Measurements from ENCODE around the gene CERT1. TPM values are rescaled to one million over a fixed set of nuclear protein-coding genes. Genes with fewer than 3 reads are reported as not detected.

The CERT1 gene
- total and polyA plus RNA-seq, 2 donors (not counting 3 experiments of a cell fraction or from before 2014, with no cell fraction given), result 8.0 to 21.3 TPM

DNA sequence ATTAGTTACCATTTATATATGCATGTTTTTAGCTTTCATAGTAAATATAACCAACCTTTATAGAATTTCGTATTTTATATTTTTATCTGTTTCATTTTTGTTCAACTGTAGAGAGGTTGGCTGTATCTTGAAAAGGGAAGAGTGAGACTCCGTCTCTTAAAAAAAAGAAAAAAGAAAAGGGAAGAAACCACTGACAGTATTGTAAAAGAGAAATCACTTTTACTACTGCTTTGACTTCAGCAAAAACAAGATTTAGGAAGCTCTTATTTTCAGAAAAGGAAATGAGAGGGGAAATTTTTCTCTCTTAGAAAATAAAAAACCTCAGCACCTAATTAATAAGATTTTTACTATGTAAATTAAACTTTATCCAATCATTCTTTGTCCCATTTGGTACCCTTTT lies 14.6 kb upstream of the CERT1 start:
- Histone ChIP-seq H3K4me3 (replicated peaks in 1 of 3; ENCODE audit: insufficient read depth in 1 of 3, low read depth in 1 of 3, low read length in 3 of 3) (no peak overlapping the region), H3K36me3 (ENCODE audit: control insufficient read depth in 2 of 2, extremely low read depth in 1 of 2, insufficient read depth in 2 of 2, low read length in 2 of 2) (no peaks in the 10 kb centered on the region), H3K9ac (replicated peaks; ENCODE audit: extremely low read depth, insufficient read depth, low read length) (no peak overlapping the region), H3K4me2 (ENCODE audit: insufficient read depth, low read length) (no peak overlapping the region), H3K9me3 (replicated peaks; ENCODE audit: control insufficient read depth, insufficient read depth, low read length) (no peaks in the 10 kb centered on the region), H4K20me1 (replicated peaks; ENCODE audit: control insufficient read depth, extremely low read depth, insufficient read depth, low read length) (peaks cover 5% of the 10 kb centered on the region), H2AFZ (ENCODE audit: low read depth, low read length) (no peak overlapping the region), H3K79me2 (ENCODE audit: control insufficient read depth, insufficient read depth, low read length) (peaks cover 58% of the 10 kb centered on the region), H3K27ac (ENCODE audit: insufficient read depth, low read depth, low read length) (no peak overlapping the region), H3K27me3 (ENCODE audit: control insufficient read depth in 2 of 2, insufficient read depth in 2 of 2, low read length in 2 of 2) (no peaks in the 10 kb centered on the region), H3K9me1 (replicated peaks; ENCODE audit: control insufficient read depth, extremely low read depth, insufficient read depth, low read length) (peaks cover 4% of the 10 kb centered on the region), H3K4me1 (ENCODE audit: control insufficient read depth, extremely low read depth, insufficient read depth, low read length) (no peaks in the 10 kb centered on the region)
- intact Hi-C loops (cut with micrococcal nuclease) (no loop called here), dilution Hi-C loops (cut with MboI; ENCODE audit: extremely low pct_ligation_motif_present, low sequenced_read_pairs) (no loop called here)
- FAIRE-seq, result no peak
- ChIA-PET CTCF (interaction anchor here (0.9 to 1.9 kb wide), 2 partner anchors 11 to 14 kb away, joined by 4 read pairs; no protein-coding TSS in a partner anchor), POLR2A (no interaction called here)
- no TSS peak for BruUV-seq (replicated peaks)
- TF ChIP-seq EZH2 (IDR thresholded peaks at IDR 0.05; ENCODE audit: borderline replicate concordance, low read depth, low read length, severe bottlenecking) (no peak), POLR2A (IDR thresholded peaks at IDR 0.05; ENCODE audit: low read depth, low read length) (no peak), MYC (IDR thresholded peaks at IDR 0.05; ENCODE audit: low read depth, low read length) (no peak), POLR2AphosphoS5 (IDR thresholded peaks at IDR 0.05; ENCODE audit: insufficient read depth, low read depth, low read length) (no peak), GATA2 (IDR thresholded peaks at IDR 0.05; ENCODE audit: insufficient read depth, insufficient read length, low read depth, low read length) (no peak), JUN (IDR thresholded peaks at IDR 0.05; ENCODE audit: borderline replicate concordance, insufficient read depth, insufficient read length, low read depth) (no peak), FOS (IDR thresholded peaks at IDR 0.05; ENCODE audit: borderline replicate concordance, insufficient read depth, low read length) (no peak)
- TF ChIP-seq, protein P1, sequence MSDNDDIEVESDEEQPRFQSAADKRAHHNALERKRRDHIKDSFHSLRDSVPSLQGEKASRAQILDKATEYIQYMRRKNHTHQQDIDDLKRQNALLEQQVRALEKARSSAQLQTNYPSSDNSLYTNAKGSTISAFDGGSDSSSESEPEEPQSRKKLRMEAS (IDR thresholded peaks at IDR 0.05; ENCODE audit: insufficient read depth, insufficient read length), result no peak
- TF ChIP-seq, protein P2, sequence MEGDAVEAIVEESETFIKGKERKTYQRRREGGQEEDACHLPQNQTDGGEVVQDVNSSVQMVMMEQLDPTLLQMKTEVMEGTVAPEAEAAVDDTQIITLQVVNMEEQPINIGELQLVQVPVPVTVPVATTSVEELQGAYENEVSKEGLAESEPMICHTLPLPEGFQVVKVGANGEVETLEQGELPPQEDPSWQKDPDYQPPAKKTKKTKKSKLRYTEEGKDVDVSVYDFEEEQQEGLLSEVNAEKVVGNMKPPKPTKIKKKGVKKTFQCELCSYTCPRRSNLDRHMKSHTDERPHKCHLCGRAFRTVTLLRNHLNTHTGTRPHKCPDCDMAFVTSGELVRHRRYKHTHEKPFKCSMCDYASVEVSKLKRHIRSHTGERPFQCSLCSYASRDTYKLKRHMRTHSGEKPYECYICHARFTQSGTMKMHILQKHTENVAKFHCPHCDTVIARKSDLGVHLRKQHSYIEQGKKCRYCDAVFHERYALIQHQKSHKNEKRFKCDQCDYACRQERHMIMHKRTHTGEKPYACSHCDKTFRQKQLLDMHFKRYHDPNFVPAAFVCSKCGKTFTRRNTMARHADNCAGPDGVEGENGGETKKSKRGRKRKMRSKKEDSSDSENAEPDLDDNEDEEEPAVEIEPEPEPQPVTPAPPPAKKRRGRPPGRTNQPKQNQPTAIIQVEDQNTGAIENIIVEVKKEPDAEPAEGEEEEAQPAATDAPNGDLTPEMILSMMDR (IDR thresholded peaks at IDR 0.05; ENCODE audit: extremely low read depth in 1 of 2, insufficient read depth in 1 of 2, low read depth in 1 of 2, low read length in 2 of 2), result no peak
- DNase-seq (ENCODE audit: low read depth, low spot score), result no peak

Measured in endothelial cell of umbilical vein (primary cell).